H1 (cell line): ENCODE data around the gene DNAJC9. TPM values are rescaled to one million over a fixed set of nuclear protein-coding genes. Genes with fewer than 3 reads are reported as not detected.

ENCODE experiments used
- CTCF ChIA-PET: fragments of 300-600 bp; sonication (Branson Sonifier 250); formaldehyde crosslinking; loops from one replicate; lab custom pipeline; 2021; ENCODE audit not compliant: partially characterized antibody; lab: Charles Lee
- POLR2A ChIA-PET: fragments of 300-600 bp; sonication (Branson Sonifier 250); formaldehyde crosslinking; loops from one replicate; lab custom pipeline; 2021; ENCODE audit warnings: inconsistent platforms; ENCODE audit not compliant: partially characterized antibody; lab: Charles Lee
- DNase-seq, 2 experiments: peaks; one replicate each; pipeline versions ENCODE4 v3.0.0 to v3.0.0-alpha.2; 2010 to 2022; ENCODE audit warnings: low spot score in 2 of 2, low read depth in 1 of 2, mixed read lengths in 1 of 2
- FAIRE-seq: peaks from 2 replicates; lab custom pipeline; 2011; peaks lifted over from hg19 to GRCh38; lab: Jason Lieb, UNC
- H2AFZ ChIP-seq: 2 replicates; pipeline ENCODE4 v1.8.1; 2012; ENCODE audit warnings: low read length, inconsistent platforms
- H2AK5ac ChIP-seq: 2 replicates; pipeline ENCODE4 v1.6.1; 2013; ENCODE audit warnings: low read depth, low read length
- H2BK120ac ChIP-seq: replicated peaks from 2 replicates; pipeline ENCODE3; 2013; ENCODE audit warnings: low read depth, low read length, inconsistent platforms
- H2BK12ac ChIP-seq: 2 replicates; pipeline ENCODE4 v1.6.1; 2013; ENCODE audit warnings: low read depth, low read length
- H2BK15ac ChIP-seq: 2 replicates; pipeline ENCODE4 v1.6.1; 2013; ENCODE audit warnings: low read length
- H2BK20ac ChIP-seq: 2 replicates; pipeline ENCODE4 v1.6.1; 2013; ENCODE audit warnings: low read length
- H2BK5ac ChIP-seq: 2 replicates; pipeline ENCODE4 v1.6.1; 2013; ENCODE audit warnings: low read depth, low read length
- H3K14ac ChIP-seq: 2 replicates; pipeline ENCODE4 v1.6.1; 2013; ENCODE audit warnings: inconsistent platforms; ENCODE audit not compliant: insufficient read length
- H3K18ac ChIP-seq: 2 replicates; pipeline ENCODE4 v1.6.1; 2013; ENCODE audit warnings: low read length; ENCODE audit errors: extremely low read depth
- H3K23ac ChIP-seq: 2 replicates; pipeline ENCODE4 v1.6.1; 2013; ENCODE audit warnings: inconsistent platforms; ENCODE audit not compliant: insufficient read length
- H3K23me2 ChIP-seq: 2 replicates; pipeline ENCODE4 v1.6.1; 2013; ENCODE audit warnings: low read depth, low read length
- H3K27ac ChIP-seq: 2 replicates; pipeline ENCODE4 v1.6.1; 2011; ENCODE audit warnings: low read depth, low read length, inconsistent platforms
- H3K27me3 ChIP-seq, 4 experiments: replicated peaks in 1 of 4; 1 replicate in 1 of 4; 2 replicates in 3 of 4; pipeline versions ENCODE4 v1.6.1 to v1.8.1; 2011 to 2013; ENCODE audit warnings: low read length in 3 of 4, mild to moderate bottlenecking in 3 of 4, inconsistent platforms in 2 of 4, mixed read lengths in 2 of 4, moderate library complexity in 1 of 4; ENCODE audit not compliant: control insufficient read depth in 3 of 4, insufficient read depth in 3 of 4; ENCODE audit errors: extremely low read depth in 1 of 4
- H3K36me3 ChIP-seq, 4 experiments: 2 replicates each; pipeline versions ENCODE4 v1.6.1 to v1.8.1; 2011 to 2013; ENCODE audit warnings: mild to moderate bottlenecking in 4 of 4, low read length in 3 of 4, moderate library complexity in 2 of 4, control low read depth in 1 of 4, inconsistent platforms in 1 of 4; ENCODE audit not compliant: insufficient read depth in 4 of 4, control insufficient read depth in 2 of 4
- H3K4ac ChIP-seq: replicated peaks from 2 replicates; pipeline ENCODE3; 2013; ENCODE audit warnings: low read length, low read depth, mixed read lengths, inconsistent platforms; ENCODE audit not compliant: insufficient read length
- H3K4me1 ChIP-seq, 4 experiments: replicated peaks in 1 of 4; 1 replicate in 1 of 4; 2 replicates in 3 of 4; pipeline versions ENCODE4 v1.6.1 to v1.8.1; 2011 to 2013; ENCODE audit warnings: low read length in 3 of 4, inconsistent platforms in 2 of 4, mixed read lengths in 1 of 4; ENCODE audit not compliant: insufficient read depth in 4 of 4, control insufficient read depth in 3 of 4
- H3K4me2 ChIP-seq, 2 experiments: 2 replicates each; pipeline versions ENCODE4 v1.6.1 to v1.8.1; 2011 to 2013; ENCODE audit warnings: low read depth in 2 of 2, low read length in 2 of 2, control low read depth in 1 of 2, inconsistent platforms in 1 of 2, mild to moderate bottlenecking in 1 of 2; ENCODE audit not compliant: insufficient read depth in 1 of 2
- H3K4me3 ChIP-seq, 4 experiments: fragments of 200-600, 300-600 bp in 1 of 4; sonication (generic), shearing (Covaris generic), sonication (Bioruptor Twin) in 1 of 4; 2 replicates each; pipeline versions ENCODE4 v1.5.1 to v1.8.1; 2011 to 2016; ENCODE audit warnings: low read length in 4 of 4, low read depth in 3 of 4, control low read depth in 2 of 4, inconsistent platforms in 2 of 4, mild to moderate bottlenecking in 2 of 4, mixed read lengths in 1 of 4, moderate library complexity in 1 of 4; ENCODE audit not compliant: insufficient read depth in 2 of 4; ENCODE audit errors: extremely low read depth in 1 of 4
- H3K56ac ChIP-seq: replicated peaks from 2 replicates; pipeline ENCODE3; 2013; ENCODE audit warnings: low read depth, mild to moderate bottlenecking, mixed read lengths, low read length, inconsistent platforms; ENCODE audit not compliant: insufficient read length
- H3K79me1 ChIP-seq: 2 replicates; pipeline ENCODE4 v1.6.1; 2013; ENCODE audit warnings: low read depth, low read length, control low read depth
- H3K79me2 ChIP-seq, 2 experiments: 2 replicates each; pipeline versions ENCODE4 v1.6.1 to v1.8.1; 2012 to 2013; ENCODE audit warnings: low read length in 2 of 2, mild to moderate bottlenecking in 2 of 2, inconsistent platforms in 1 of 2; ENCODE audit not compliant: insufficient read depth in 2 of 2, control insufficient read depth in 1 of 2
- H3K9ac ChIP-seq, 4 experiments: replicated peaks in 1 of 4; 1 replicate in 1 of 4; 2 replicates in 3 of 4; pipeline versions ENCODE4 v1.6.1 to v1.8.1; 2011 to 2013; ENCODE audit warnings: low read depth in 3 of 4, low read length in 3 of 4, control low read depth in 2 of 4, mild to moderate bottlenecking in 2 of 4, moderate library complexity in 2 of 4, inconsistent platforms in 1 of 4; ENCODE audit errors: extremely low read depth in 1 of 4
- H3K9me3 ChIP-seq, 2 experiments: 2 replicates each; pipeline versions ENCODE4 v1.6.1 to v1.8.1; 2012 to 2013; ENCODE audit warnings: mild to moderate bottlenecking in 2 of 2, moderate library complexity in 2 of 2, control low read depth in 1 of 2, inconsistent platforms in 1 of 2, low read depth in 1 of 2, low read length in 1 of 2, mixed read lengths in 1 of 2; ENCODE audit not compliant: insufficient read depth in 2 of 2
- H4K20me1 ChIP-seq, 2 experiments: replicated peaks in 1 of 2; 2 replicates each; pipeline versions ENCODE3 to v1.8.1; 2011 to 2013; ENCODE audit warnings: inconsistent platforms in 2 of 2, low read length in 2 of 2, mild to moderate bottlenecking in 1 of 2; ENCODE audit not compliant: insufficient read depth in 2 of 2, control insufficient read depth in 1 of 2
- H4K5ac ChIP-seq: 2 replicates; pipeline ENCODE4 v1.6.1; 2013; ENCODE audit warnings: low read length, low read depth, mixed read lengths, inconsistent platforms; ENCODE audit not compliant: insufficient read length
- H4K8ac ChIP-seq: 2 replicates; pipeline ENCODE4 v1.8.0; 2013; ENCODE audit warnings: mild to moderate bottlenecking, moderate library complexity, low read length, inconsistent platforms; ENCODE audit not compliant: insufficient read depth; ENCODE audit errors: extremely low read depth
- H4K91ac ChIP-seq: replicated peaks from 2 replicates; pipeline ENCODE3; 2013; ENCODE audit warnings: low read length, mixed read lengths, inconsistent platforms; ENCODE audit not compliant: insufficient read length
- ASH2L ChIP-seq: fragments of 200-600, 300-600 bp; sonication (generic); IDR thresholded peaks from one replicate; pipeline ENCODE4 v1.7.1; 2017; ENCODE audit warnings: low read length
- BACH1 ChIP-seq: IDR thresholded peaks from 2 replicates; pipeline ENCODE4 v1.6.1; 2012; ENCODE audit warnings: low read length, improper control_type of control experiment
- CHD1 ChIP-seq: IDR thresholded peaks from 2 replicates; pipeline ENCODE4 v1.6.1; 2012; ENCODE audit warnings: low read depth, low read length, improper control_type of control experiment
- CTBP2 ChIP-seq: IDR thresholded peaks from 2 replicates; pipeline ENCODE4 v1.7.0; 2011; ENCODE audit warnings: borderline replicate concordance, mild to moderate bottlenecking, moderate library complexity, mixed read lengths, low read length; ENCODE audit not compliant: insufficient read depth, insufficient read length
- CTCF ChIP-seq, 3 experiments: IDR thresholded peaks; 1 replicate in 2 of 3; 2 replicates in 1 of 3; pipeline versions ENCODE4 v1.5.1 to v1.6.1; 2011; ENCODE audit warnings: low read length in 3 of 3, mild to moderate bottlenecking in 3 of 3, inconsistent platforms in 2 of 3, low read depth in 1 of 3, moderate library complexity in 1 of 3; ENCODE audit not compliant: insufficient read depth in 1 of 3; ENCODE audit errors: control extremely low read depth in 1 of 3
- E2F6 ChIP-seq: IDR thresholded peaks from 2 replicates; pipeline ENCODE4 v1.6.1; 2012; ENCODE audit warnings: inconsistent platforms
- EZH2 ChIP-seq: fragments of 200-600 bp; sonication (generic); IDR thresholded peaks from 2 replicates; pipeline ENCODE4 v1.7.1; 2012; ENCODE audit warnings: low read depth, mild to moderate bottlenecking, moderate library complexity, low read length, inconsistent platforms; ENCODE audit not compliant: severe bottlenecking
- KDM4A ChIP-seq: IDR thresholded peaks from one replicate; pipeline ENCODE4 v1.7.1; 2012; ENCODE audit warnings: low read depth, mild to moderate bottlenecking, moderate library complexity, low read length, inconsistent platforms; ENCODE audit not compliant: severe bottlenecking
- SAP30 ChIP-seq: fragments of 300-600 bp; sonication (generic); IDR thresholded peaks from 2 replicates; pipeline ENCODE4 v1.7.1; 2012; ENCODE audit warnings: low read length, moderate library complexity, mild to moderate bottlenecking, inconsistent platforms; ENCODE audit not compliant: insufficient read depth, insufficient replicate concordance
- TAF7 ChIP-seq: optimal IDR thresholded peaks from 2 replicates; pipeline ENCODE3; 2011; ENCODE audit warnings: low read depth, mild to moderate bottlenecking, inconsistent platforms, low read length, moderate library complexity, borderline replicate concordance
- WGBS, 2 experiments: shearing (Covaris generic) in 1 of 2; methylation state at CpG; one replicate each; pipeline versions ENCODE4 v1.1.6 to v1.1.7; 2013 to 2015; ENCODE audit warnings: low lambda C conversion rate in 2 of 2, mixed read lengths in 2 of 2, inconsistent platforms in 1 of 2, low coverage in 1 of 2, missing lambda C conversion rate in 1 of 2; ENCODE audit not compliant: insufficient replicate concordance in 2 of 2, insufficient coverage in 1 of 2, insufficient read length in 1 of 2; ENCODE audit errors: extremely low coverage in 1 of 2, missing lambda C conversion rate in 1 of 2; 5-methylcytosine and 5-hydroxymethylcytosine counted together
- polyA plus RNA-seq, 7 experiments: library from polyadenylated mRNA; depleted of rRNA in 3 of 7; stranded (reverse) in 5 of 7; unstranded in 2 of 7; fragments of >200 nt in 5 of 7; fragments of 200-250 nt in 2 of 7; gene quantifications; 1 replicate in 5 of 7; 2 replicates in 1 of 7; 4 replicates in 1 of 7; pipeline versions ENCODE4 v1.2.1 to v1.2.3, GENCODE V29; 2011 to 2013; ENCODE audit warnings: missing spikeins in 2 of 7, mixed read lengths in 2 of 7
- total RNA-seq: library from RNA; stranded (reverse); fragmentation: NEBNext Ultra II Directional; extraction: Animal tissue kit (Norgen Biotek cat#: 25700); gene quantifications from 2 replicates; pipeline ENCODE4 v1.2.1, GENCODE V29; 2021

The DNAJC9 gene
- total and polyA plus RNA-seq, 2 of the 8 experiments (the other 6 are each of a cell fraction or from before 2014, with no cell fraction given): 26.0 to 32.2 TPM

- Histone ChIP-seq H3K4ac (no peak overlapping the region), H3K79me1 (no peaks in the 10 kb centered on the region), H2AK5ac (no peak overlapping the region), H3K36me3 (0 out of 8 replicates have a peak, but pooled peaks cover 0 to 7% (median 0%) of the 10 kb centered on the region in 4 experiments)
- DNase-seq: no peak
- no peak for TF ChIP-seq CTBP2
- no peak for TF ChIP-seq ASH2L
- TF ChIP-seq E2F6: no peak
- TF ChIP-seq CTCF (IDR thresholded peaks at IDR 0.05; ENCODE audit: control extremely low read depth in 1 of 3, insufficient read depth in 1 of 3, low read depth in 1 of 3, low read length in 3 of 3): no peak
- TF ChIP-seq SAP30: no peak
- no peak for TF ChIP-seq TAF7
- TF ChIP-seq CHD1: no peak
- no peak for TF ChIP-seq KDM4A
- no peak for TF ChIP-seq EZH2
- TF ChIP-seq BACH1: no peak
- TF ChIP-seq, all 59 proteins: peak for 0
- Histone ChIP-seq H2BK20ac (no peak overlapping the region), H2BK12ac (no peak overlapping the region), H4K8ac (no peak overlapping the region), H3K56ac (no peak overlapping the region), H3K4me3 (no peak overlapping the region), H3K23me2 (no peaks in the 10 kb centered on the region), H4K5ac (no peak overlapping the region), H3K18ac (no peak overlapping the region), H3K23ac (no peak overlapping the region), H2BK15ac (no peak overlapping the region), H3K9me3 (no peaks in the 10 kb centered on the region), H2AFZ (no peak overlapping the region), H3K14ac (no peak overlapping the region), H3K27me3 (no peaks in the 10 kb centered on the region), H3K27ac (no peak overlapping the region), H3K9ac (no peak overlapping the region), H4K91ac (no peak overlapping the region), H3K79me2 (no peaks in the 10 kb centered on the region), H2BK5ac (no peak overlapping the region), H2BK120ac (no peak overlapping the region), H3K4me1 (no peaks in the 10 kb centered on the region), H4K20me1 (peaks cover 2 to 3% of the 10 kb centered on the region in 2 experiments), H3K4me2 (no peak overlapping the region)
- ChIA-PET CTCF (no interaction called here), POLR2A (interaction anchor here (1.6 kb wide), 1 partner anchor 19 kb away, joined by 7 read pairs; the partner anchor contains the start of gene DNAJC9)
- 89% methylated on average over 2 of the region's 3 CpGs; no CpG with 5 or more reads in 1 of the 2 experiments for WGBS, 2 experiments
- FAIRE-seq: no peak
These were observed 18.8 kb downstream of the DNAJC9 start for GRCh38 chr10:73228247-73228646.
